ENCODE data around the gene MMP25. TPM values are rescaled to one million over a fixed set of nuclear protein-coding genes. Genes with fewer than 3 reads are reported as not detected.
A peak's percentile ranks its signal among the peaks of the same experiment; 100 is the strongest.

The MMP25 gene
- total and polyA plus RNA-seq, 9 of the 15 experiments (the other 6 are each of a cell fraction or from before 2014, with no cell fraction given): 0.03 to 0.04 TPM; not detected in 7

- TF ChIP-seq E2F4 (CRISPR knock-in tag; IDR thresholded peaks at IDR 0.05; ENCODE audit: low read depth) (no peak), SIN3B (IDR thresholded peaks at IDR 0.05; ENCODE audit: low read depth) (no peak)
These were observed 18.2 kb upstream of the MMP25 start (continued) for GRCh38 chr16:3027983-3028715.

GRCh38 chr16:3028716-3029319, 17.5 kb upstream of the MMP25 start:
- H3K4me3 ChIP-seq: no peak overlapping the region; the same call in 1 of the 2 replicates
- TF ChIP-seq MLX (CRISPR knock-in tag; conservative IDR thresholded peaks at IDR 0.05) (no peak), RNF2 (IDR thresholded peaks at IDR 0.05) (no peak), PHF21A (IDR thresholded peaks at IDR 0.05; ENCODE audit: borderline replicate concordance, low read depth) (no peak), TFAM (CRISPR knock-in tag; conservative IDR thresholded peaks at IDR 0.05) (no peak), KLF6 (CRISPR knock-in tag; IDR thresholded peaks at IDR 0.05; ENCODE audit: borderline replicate concordance) (no peak), ZNF609 (CRISPR knock-in tag; IDR thresholded peaks at IDR 0.05; ENCODE audit: borderline replicate concordance) (no peak), ZSCAN29 (IDR thresholded peaks at IDR 0.05) (no peak), SRF (CRISPR knock-in tag; IDR thresholded peaks at IDR 0.05) (no peak), DNMT1 (IDR thresholded peaks at IDR 0.05) (no peak), ZNF324 (CRISPR knock-in tag; IDR thresholded peaks at IDR 0.05) (no peak)

More at GRCh38 chr16:3028716-3029319, 17.5 kb upstream of the MMP25 start:
- Histone ChIP-seq H3K9me1 (ENCODE audit: control insufficient read depth, insufficient read depth, low read length) (no peaks in the 10 kb centered on the region), H3K79me2 (ENCODE audit: control insufficient read depth, insufficient read depth, low read length) (peaks cover 8% of the 10 kb centered on the region; the same call in 2 of the 3 replicates), H2AFZ (ENCODE audit: low read depth, low read length) (peak overlapping the region; percentile 71; the same call in 1 of the 2 replicates), H3K9ac (ENCODE audit: insufficient read depth in 1 of 2, low read depth in 2 of 2, low read length in 2 of 2) (peak overlapping the region; percentile 40 to 89; a peak in 3 of 4 replicates), H3K9me3 (replicated peaks; ENCODE audit: control insufficient read depth, insufficient read depth, low read depth, low read length) (no peaks in the 10 kb centered on the region), H3K36me3 (ENCODE audit: control insufficient read depth, insufficient read depth, low read length) (peaks cover 24% of the 10 kb centered on the region; the same call in 2 of the 3 replicates), H3K27ac (ENCODE audit: extremely low read depth, low read depth, low read length) (no peak overlapping the region), H3K4me2 (ENCODE audit: insufficient read depth, low read length) (peak overlapping the region; percentile 67), H3K27me3 (ENCODE audit: control insufficient read depth in 2 of 2, insufficient read depth in 2 of 2, low read length in 2 of 2) (peaks cover 17 to 45% of the 10 kb centered on the region in 2 experiments; a peak in 4 of 5 replicates), H4K20me1 (replicated peaks; ENCODE audit: control insufficient read depth, insufficient read depth, low read length) (0 out of 2 replicates have a peak, but pooled peaks cover 3% of the 10 kb centered on the region), H3K4me1 (replicated peaks in 1 of 2; ENCODE audit: control insufficient read depth in 2 of 2, insufficient read depth in 2 of 2, low read length in 2 of 2) (peaks cover 15 to 67% of the 10 kb centered on the region in 2 experiments)
- DNase-seq (ENCODE audit: extremely low read depth in 1 of 4, low spot score in 3 of 4): peak in 1 of 4 experiments; percentile 18
- intact Hi-C loops (cut with micrococcal nuclease): loop anchor here (1.0 to 10.0 kb wide), 2 partner anchors 26 to 64 kb away; partner anchors contain the start of genes KREMEN2 and PAQR4
- in situ Hi-C loops (cut with MboI): no loop called here
- FAIRE-seq: no peak
- no peak for ATAC-seq
- ChIA-PET CTCF (ENCODE audit: low intra/inter-chr PET ratio) (interaction anchor here (0.7 kb wide), 1 partner anchor 25 kb away, joined by 3 read pairs; no protein-coding TSS in a partner anchor), POLR2A (interaction anchor here (0.6 to 1.8 kb wide), 8 partner anchors 21 to 121 kb away, joined by 3 to 6 read pairs (median 3); no protein-coding TSS in a partner anchor)
- no TSS peak for BruUV-seq (replicated peaks)
- WGBS (ENCODE audit: insufficient coverage, low coverage, missing lambda C conversion rate): 31% methylated on average over 15 of the region's 15 CpGs

Data from K562 (cell line).